Testis (tissue), 3 donors: ENCODE measurements around the gene LRRK1. TPM values are rescaled to one million over a fixed set of nuclear protein-coding genes. Genes with fewer than 3 reads are reported as not detected.

Experiments
- DNase-seq: peaks from one replicate; pipeline ENCODE4 v3.0.0-alpha.2; 2019
- H3K27ac ChIP-seq, 2 donors: fragments of 200-600 bp; sonication (generic); one replicate each; pipeline ENCODE4 v1.5.1; 2019
- H3K27me3 ChIP-seq: fragments of 200-600 bp; sonication (generic); one replicate; pipeline ENCODE4 v1.5.1; 2019
- H3K36me3 ChIP-seq: fragments of 200-600 bp; sonication (generic); one replicate; pipeline ENCODE4 v1.5.1; 2017; ENCODE audit warnings: low read depth; ENCODE audit errors: missing control alignments
- H3K4me1 ChIP-seq: fragments of 200-600 bp; sonication (generic); one replicate; pipeline ENCODE4 v1.5.1; 2019
- H3K4me3 ChIP-seq, 2 donors: fragments of 200-600 bp; sonication (generic); one replicate each; pipeline ENCODE4 v1.5.1; 2017 to 2019
- H3K9me3 ChIP-seq: fragments of 200-600 bp; sonication (generic); one replicate; pipeline ENCODE4 v1.5.1; 2017
- POLR2A ChIP-seq: fragments of 450-650 bp; IDR thresholded peaks from one replicate; pipeline ENCODE4 v1.6.1; 2017; ENCODE audit warnings: antibody characterized with exemption, mild to moderate bottlenecking, moderate library complexity
- WGBS, 2 donors: methylation state at CpG; one replicate each; pipeline ENCODE4 v1.1.5; 2018; 5-methylcytosine and 5-hydroxymethylcytosine counted together
- intact Hi-C: fragments of 100-400 bp; cut with DNase I; formaldehyde crosslinking; loops from one replicate; pipeline ENCODE4 v1.15.1; 2023; ENCODE audit warnings: low total_unique reads
- polyA plus RNA-seq: library from polyadenylated mRNA; stranded (reverse); fragments of 350-450 nt; fragmentation: Illumina TruSeq; extraction: RNeasy Lipid Tissue Mini Kit (QIAGEN cat#74804); gene quantifications from one replicate; pipeline ENCODE4 v1.2.3, GENCODE V29; 2014; ENCODE audit warnings: low read depth, low replicate concordance; ENCODE audit not compliant: insufficient read depth
- total RNA-seq, 2 donors: library from RNA; depleted of rRNA; stranded (reverse); fragments of >200 nt; gene quantifications; one replicate each; pipeline ENCODE4 v1.2.3, GENCODE V29; 2016
- TF ChIP-seq, protein P1 (sequence below), 3 experiments: fragments of 450-650 bp in 2 of 3; fragments of 200-600 bp in 1 of 3; sonication (generic) in 1 of 3; IDR thresholded peaks; one replicate each; pipeline ENCODE4 v1.5.1; 2016 to 2019; ENCODE audit warnings: antibody characterized with exemption in 3 of 3, mild to moderate bottlenecking in 2 of 3, moderate library complexity in 1 of 3

The LRRK1 gene
- total and polyA plus RNA-seq, 3 donors from 2014 or later: 18.8 to 24.6 (median 23.0) TPM

DNA sequence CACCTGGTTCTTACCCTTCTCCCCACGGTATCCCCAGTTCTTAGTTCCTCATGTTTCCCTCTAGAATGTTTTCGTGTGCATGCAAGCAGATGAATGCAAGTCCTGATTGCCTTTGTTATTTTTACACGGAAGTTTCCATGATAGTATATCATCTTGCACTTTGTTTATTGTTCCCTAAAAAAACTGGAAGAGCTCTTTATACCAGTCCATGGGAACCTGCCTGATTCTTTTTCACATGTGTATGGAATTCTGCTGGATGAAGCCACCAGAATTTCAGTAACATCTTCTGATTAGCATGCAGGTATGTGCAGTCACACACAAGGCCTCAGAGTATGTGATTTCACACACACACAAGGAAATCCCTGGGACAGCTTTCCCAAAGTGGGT lies 16.0 kb upstream of the LRRK1 start:
- H3K9me3 ChIP-seq: no peaks in the 10 kb centered on the region

DNA sequence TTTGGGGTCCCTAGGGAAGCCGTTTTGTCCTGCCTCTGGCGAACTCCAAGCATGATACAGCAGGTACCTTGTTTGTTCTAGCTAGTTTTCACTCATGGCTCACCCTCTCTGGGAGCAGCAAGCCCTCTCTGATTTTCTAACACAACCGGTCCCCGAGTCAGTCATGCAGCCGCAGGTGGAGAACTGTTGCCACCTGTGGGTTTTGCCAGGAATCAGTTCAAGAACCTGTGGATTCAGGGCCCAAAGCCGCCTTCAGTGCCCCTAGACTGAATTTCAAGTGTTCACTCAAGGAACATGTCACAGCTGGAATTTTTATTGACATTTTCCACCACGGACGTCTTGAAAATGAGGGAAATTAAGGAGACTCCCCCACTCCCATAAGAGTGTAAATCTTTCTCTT lies 13.3 kb upstream of the LRRK1 start:
- no peak for DNase-seq
- peaks cover 22% of the 10 kb centered on the region for H3K4me1 ChIP-seq
- no peaks in the 10 kb centered on the region for H3K9me3 ChIP-seq
- 82 to 83% methylated on average over 8 of the region's 8 CpGs for WGBS, 2 donors
- TF ChIP-seq POLR2A: no peak
- TF ChIP-seq, protein P1, sequence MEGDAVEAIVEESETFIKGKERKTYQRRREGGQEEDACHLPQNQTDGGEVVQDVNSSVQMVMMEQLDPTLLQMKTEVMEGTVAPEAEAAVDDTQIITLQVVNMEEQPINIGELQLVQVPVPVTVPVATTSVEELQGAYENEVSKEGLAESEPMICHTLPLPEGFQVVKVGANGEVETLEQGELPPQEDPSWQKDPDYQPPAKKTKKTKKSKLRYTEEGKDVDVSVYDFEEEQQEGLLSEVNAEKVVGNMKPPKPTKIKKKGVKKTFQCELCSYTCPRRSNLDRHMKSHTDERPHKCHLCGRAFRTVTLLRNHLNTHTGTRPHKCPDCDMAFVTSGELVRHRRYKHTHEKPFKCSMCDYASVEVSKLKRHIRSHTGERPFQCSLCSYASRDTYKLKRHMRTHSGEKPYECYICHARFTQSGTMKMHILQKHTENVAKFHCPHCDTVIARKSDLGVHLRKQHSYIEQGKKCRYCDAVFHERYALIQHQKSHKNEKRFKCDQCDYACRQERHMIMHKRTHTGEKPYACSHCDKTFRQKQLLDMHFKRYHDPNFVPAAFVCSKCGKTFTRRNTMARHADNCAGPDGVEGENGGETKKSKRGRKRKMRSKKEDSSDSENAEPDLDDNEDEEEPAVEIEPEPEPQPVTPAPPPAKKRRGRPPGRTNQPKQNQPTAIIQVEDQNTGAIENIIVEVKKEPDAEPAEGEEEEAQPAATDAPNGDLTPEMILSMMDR (IDR thresholded peaks at IDR 0.05): no peak
- H3K4me3 ChIP-seq: no peak overlapping the region
- H3K27me3 ChIP-seq: no peaks in the 10 kb centered on the region
- H3K36me3 ChIP-seq: no peaks in the 10 kb centered on the region
- no peak overlapping the region for H3K27ac ChIP-seq
- intact Hi-C loops: no loop called here

More for the DNA sequence above, 16.0 kb upstream of the LRRK1 start:
- no peak for DNase-seq
- 49% methylated on average over 3 of the region's 3 CpGs for WGBS, 2 donors
- Histone ChIP-seq H3K36me3 (no peaks in the 10 kb centered on the region), H3K27ac (peak overlapping the region in 1 of 2 donors; percentile 76), H3K27me3 (no peaks in the 10 kb centered on the region), H3K4me1 (peaks cover 27% of the 10 kb centered on the region), H3K4me3 (no peak overlapping the region)
- no peak for TF ChIP-seq POLR2A
- TF ChIP-seq, protein P1 (IDR thresholded peaks at IDR 0.05): no peak
- intact Hi-C loops: no loop called here

DNA sequence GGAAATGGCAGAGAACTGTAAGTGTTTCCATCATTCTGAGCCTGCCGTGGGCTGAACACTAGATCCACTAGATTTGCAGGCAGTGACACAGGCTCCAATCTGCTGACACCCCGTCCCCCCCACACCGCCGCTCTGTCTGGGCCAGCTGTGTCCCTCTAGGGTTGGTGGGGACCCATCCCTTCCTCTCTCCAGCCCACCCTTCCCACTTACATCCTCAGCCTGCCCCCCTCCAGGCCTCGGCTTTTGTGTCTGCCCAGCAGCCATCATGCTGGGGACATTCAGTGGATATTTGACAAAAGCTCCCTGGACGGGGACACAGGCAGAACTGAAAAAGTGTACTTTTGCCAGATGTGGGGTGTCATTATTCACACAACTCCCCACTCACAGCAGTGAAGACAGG lies 10.7 kb upstream of the LRRK1 start:
- intact Hi-C loops: no loop called here

DNA sequence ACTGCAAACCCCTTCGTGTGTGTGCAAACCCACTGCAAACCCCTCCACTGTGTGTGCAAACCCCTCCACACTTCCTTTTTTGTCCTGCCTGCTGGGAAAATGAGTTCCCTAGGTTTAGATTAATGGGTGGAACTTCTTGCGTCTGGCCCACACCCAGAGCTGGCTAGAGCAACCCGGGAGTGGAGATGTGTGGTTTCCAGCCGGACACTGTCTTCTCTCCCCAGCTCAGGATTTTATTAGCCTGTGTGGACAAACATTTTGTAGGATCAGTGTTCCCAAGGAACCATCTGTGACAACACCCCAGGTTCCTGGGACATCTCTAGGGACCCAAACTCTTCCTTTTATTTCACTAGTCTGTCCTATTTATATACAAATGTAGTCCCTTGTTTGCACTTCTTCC lies 9.6 kb upstream of the LRRK1 start:
- H3K36me3 ChIP-seq: no peaks in the 10 kb centered on the region
- TF ChIP-seq, protein P1 (IDR thresholded peaks at IDR 0.05): no peak
- TF ChIP-seq POLR2A: no peak
- H3K27me3 ChIP-seq: no peaks in the 10 kb centered on the region
- no peak overlapping the region for H3K27ac ChIP-seq
- peaks cover 22% of the 10 kb centered on the region for H3K4me1 ChIP-seq
- H3K4me3 ChIP-seq: no peak overlapping the region
- H3K9me3 ChIP-seq: no peaks in the 10 kb centered on the region
- WGBS, 2 donors: 50 to 52% methylated on average over 4 of the region's 4 CpGs
- no peak for DNase-seq
- intact Hi-C loops: no loop called here

More for the DNA sequence above, 10.7 kb upstream of the LRRK1 start:
- Histone ChIP-seq H3K27me3 (no peaks in the 10 kb centered on the region), H3K4me3 (no peak overlapping the region), H3K36me3 (no peaks in the 10 kb centered on the region), H3K9me3 (no peaks in the 10 kb centered on the region), H3K27ac (no peak overlapping the region), H3K4me1 (peaks cover 18% of the 10 kb centered on the region)
- DNase-seq: no peak
- TF ChIP-seq, protein P1 (IDR thresholded peaks at IDR 0.05): no peak
- no peak for TF ChIP-seq POLR2A
- WGBS, 2 donors: 86 to 94% methylated on average over 6 of the region's 6 CpGs
